SJSA1 (cell line): ENCODE data around the gene RNF7. TPM values are rescaled to one million over a fixed set of nuclear protein-coding genes. Genes with fewer than 3 reads are reported as not detected.
"Not testable (repeated sequence)": the region's sequence is repeated elsewhere in the genome, so short reads cannot be mapped to it uniquely, and the experiment has no call there.

Experiments used
- DNase-seq, 2 experiments: peaks; one replicate each; pipeline ENCODE4 v3.0.0-alpha.2; 2015 to 2020; ENCODE audit warnings: low spot score in 2 of 2, low read depth in 1 of 2
- H3K27ac ChIP-seq: fragments of 250-450 bp; sonication (Bioruptor Pico); 2 replicates; pipeline ENCODE4 v1.5.1; 2020; ENCODE audit warnings: mild to moderate bottlenecking, moderate library complexity
- H3K27me3 ChIP-seq: fragments of 250-450 bp; sonication (Bioruptor Pico); replicated peaks from 2 replicates; pipeline ENCODE4 v1.5.1; 2020; ENCODE audit warnings: mild to moderate bottlenecking, moderate library complexity
- H3K36me3 ChIP-seq: fragments of 250-450 bp; sonication (Bioruptor Pico); 2 replicates; pipeline ENCODE4 v1.5.1; 2020; ENCODE audit warnings: mild to moderate bottlenecking
- H3K4me1 ChIP-seq: fragments of 250-450 bp; sonication (Bioruptor Pico); replicated peaks from 2 replicates; pipeline ENCODE4 v1.6.1; 2021; ENCODE audit warnings: mild to moderate bottlenecking
- H3K4me3 ChIP-seq: fragments of 250-450 bp; sonication (Bioruptor Pico); 2 replicates; pipeline ENCODE4 v1.5.1; 2020; ENCODE audit warnings: mild to moderate bottlenecking
- H3K9me3 ChIP-seq: fragments of 250-450 bp; sonication (Bioruptor Pico); replicated peaks from 2 replicates; pipeline ENCODE4 v1.5.1; 2020; ENCODE audit warnings: mild to moderate bottlenecking
- total RNA-seq: library from RNA; depleted of rRNA; stranded (reverse); fragments of >200 nt; shearing (Covaris generic); gene quantifications from 2 replicates; pipeline ENCODE4 v1.2.3, GENCODE V29; 2014

The RNF7 gene
- total RNA-seq, 1 experiment from 2014 or later: 150 TPM

DNA sequence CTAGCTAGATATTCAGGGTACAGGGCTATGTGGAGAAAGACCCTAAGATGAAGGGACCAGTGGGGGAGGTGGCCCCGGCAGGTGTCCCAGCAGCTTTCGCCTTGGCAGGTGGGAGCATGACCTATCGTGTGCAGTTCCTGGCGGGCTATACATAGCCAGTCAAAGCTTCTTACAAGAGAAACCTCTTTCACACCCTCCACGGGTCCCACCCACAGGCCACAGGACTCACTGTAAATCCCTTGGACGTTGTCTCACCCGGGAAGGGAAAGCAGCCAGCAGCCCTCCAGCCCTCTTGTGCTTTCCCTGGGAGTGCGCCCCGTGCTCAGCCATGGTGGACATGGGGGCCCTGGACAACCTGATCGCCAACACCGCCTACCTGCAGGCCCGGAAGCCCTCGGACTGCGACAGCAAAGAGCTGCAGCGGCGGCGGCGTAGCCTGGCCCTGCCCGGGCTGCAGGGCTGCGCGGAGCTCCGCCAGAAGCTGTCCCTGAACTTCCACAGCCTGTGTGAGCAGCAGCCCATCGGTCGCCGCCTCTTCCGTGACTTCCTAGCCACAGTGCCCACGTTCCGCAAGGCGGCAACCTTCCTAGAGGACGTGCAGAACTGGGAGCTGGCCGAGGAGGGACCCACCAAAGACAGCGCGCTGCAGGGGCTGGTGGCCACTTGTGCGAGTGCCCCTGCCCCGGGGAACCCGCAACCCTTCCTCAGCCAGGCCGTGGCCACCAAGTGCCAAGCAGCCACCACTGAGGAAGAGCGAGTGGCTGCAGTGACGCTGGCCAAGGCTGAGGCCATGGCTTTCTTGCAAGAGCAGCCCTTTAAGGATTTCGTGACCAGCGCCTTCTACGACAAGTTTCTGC, 40.1 kb downstream of the RNF7 start:
- no peak for DNase-seq
- Histone ChIP-seq H3K36me3 (no peaks in the 10 kb centered on the region), H3K27me3 (no peaks in the 10 kb centered on the region), H3K4me1 (no peaks in the 10 kb centered on the region), H3K27ac (no peak overlapping the region), H3K4me3 (no peak overlapping the region), H3K9me3 (no peaks in the 10 kb centered on the region)

DNA sequence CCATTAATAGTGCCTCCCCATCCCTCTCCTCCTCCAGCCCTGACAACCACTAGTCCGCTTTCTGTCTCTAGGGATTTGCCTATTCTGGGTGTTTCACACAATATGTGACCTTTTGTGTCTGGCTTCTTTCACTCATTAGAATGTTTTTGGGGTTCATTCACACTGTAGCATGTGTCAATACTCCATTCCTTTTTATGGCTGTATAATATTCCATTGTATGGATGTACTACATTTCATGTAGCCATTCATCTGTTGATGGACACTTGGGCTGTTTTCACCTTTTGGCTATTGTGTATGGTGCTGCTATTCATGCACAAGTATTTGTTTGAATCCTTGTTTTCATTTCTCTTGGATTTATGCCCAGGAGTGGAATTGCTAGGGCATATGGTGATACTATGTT, 41.6 kb downstream of the RNF7 start:
- H3K4me3 ChIP-seq: no peak overlapping the region
- H3K9me3 ChIP-seq: no peaks in the 10 kb centered on the region
- DNase-seq: no peak
- H3K36me3 ChIP-seq: no peaks in the 10 kb centered on the region
- no peaks in the 10 kb centered on the region for H3K27me3 ChIP-seq
- H3K4me1 ChIP-seq: no peaks in the 10 kb centered on the region
- H3K27ac ChIP-seq: no peak overlapping the region

GRCh38 chr3:141782386-141782932, 44.4 kb downstream of the RNF7 start:
- no peaks in the 10 kb centered on the region for H3K9me3 ChIP-seq
- no peaks in the 10 kb centered on the region for H3K27me3 ChIP-seq
- DNase-seq: no peak
- no peak overlapping the region for H3K4me3 ChIP-seq
- H3K36me3 ChIP-seq: no peaks in the 10 kb centered on the region
- no peak overlapping the region for H3K27ac ChIP-seq
- H3K4me1 ChIP-seq: no peaks in the 10 kb centered on the region

DNA sequence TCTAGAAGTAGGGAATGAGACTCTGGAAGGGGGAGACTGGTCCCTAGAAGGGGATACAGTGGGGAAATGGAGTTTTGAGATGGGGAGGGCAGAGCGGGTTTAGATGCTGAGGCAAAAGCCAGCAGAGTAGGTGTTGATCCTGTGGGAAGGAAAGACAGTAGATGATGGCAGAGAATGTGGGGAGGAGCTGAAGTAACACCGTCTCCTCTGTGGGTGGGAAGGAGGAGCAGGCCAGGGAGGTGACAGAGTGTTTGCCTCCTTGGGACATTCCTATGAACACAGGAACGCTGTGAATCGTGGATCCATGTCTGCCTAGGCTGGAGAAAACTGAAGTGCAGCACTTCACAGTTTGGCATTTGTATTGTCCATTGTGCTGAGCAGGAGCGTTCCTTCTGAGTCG, 45.5 kb downstream of the RNF7 start:
- no peaks in the 10 kb centered on the region for H3K9me3 ChIP-seq
- H3K4me1 ChIP-seq: no peaks in the 10 kb centered on the region
- H3K36me3 ChIP-seq: no peaks in the 10 kb centered on the region
- H3K27ac ChIP-seq: no peak overlapping the region
- DNase-seq: no peak
- H3K27me3 ChIP-seq: no peaks in the 10 kb centered on the region
- no peak overlapping the region for H3K4me3 ChIP-seq

DNA sequence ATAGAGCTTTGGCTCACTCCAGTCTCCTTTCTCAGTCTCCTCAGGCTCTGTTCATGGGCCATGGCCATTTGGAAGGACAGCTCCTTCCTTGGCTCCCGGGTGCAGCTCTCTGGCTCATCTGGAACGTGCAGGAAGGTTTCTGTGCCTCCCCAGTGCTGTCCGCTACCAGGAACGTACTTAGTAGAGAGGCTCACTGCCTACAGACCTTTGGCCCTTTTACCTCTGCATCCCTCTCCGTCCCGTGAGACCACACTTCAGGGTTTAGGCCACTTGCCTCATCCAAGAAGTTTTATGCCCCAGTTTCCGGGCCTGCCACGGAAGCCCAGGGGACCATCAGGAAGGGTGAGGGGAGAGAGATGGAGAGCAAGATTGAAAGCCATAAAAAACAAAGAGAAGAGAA, 46.0 kb downstream of the RNF7 start:
- no peak overlapping the region for H3K27ac ChIP-seq
- H3K4me3 ChIP-seq: no peak overlapping the region
- no peaks in the 10 kb centered on the region for H3K27me3 ChIP-seq
- no peak for DNase-seq
- no peaks in the 10 kb centered on the region for H3K36me3 ChIP-seq
- H3K4me1 ChIP-seq: no peaks in the 10 kb centered on the region
- H3K9me3 ChIP-seq: no peaks in the 10 kb centered on the region

DNA sequence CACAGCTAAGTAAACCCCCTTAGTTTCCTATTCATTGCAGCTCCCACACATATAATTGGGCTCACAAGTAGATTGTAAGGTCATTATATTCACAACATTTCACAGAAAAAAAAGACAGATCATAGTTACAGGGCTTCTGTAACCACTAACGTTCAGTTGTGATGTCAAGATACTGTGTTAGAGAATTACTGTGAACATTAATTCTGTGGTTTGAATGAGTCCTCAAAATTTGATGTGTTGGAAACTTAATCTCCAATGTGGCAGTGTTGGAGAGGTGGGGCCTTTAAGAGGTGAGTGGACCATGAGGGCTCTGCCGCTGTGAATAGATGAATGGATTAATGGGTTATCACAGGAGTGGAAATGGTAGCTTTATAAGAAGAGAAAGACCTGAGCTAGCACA, 46.4 kb downstream of the RNF7 start:
- Histone ChIP-seq H3K9me3 (no peaks in the 10 kb centered on the region), H3K4me3 (no peak overlapping the region), H3K36me3 (no peaks in the 10 kb centered on the region), H3K27me3 (no peaks in the 10 kb centered on the region), H3K27ac (no peak overlapping the region), H3K4me1 (no peaks in the 10 kb centered on the region)
- no peak for DNase-seq

DNA sequence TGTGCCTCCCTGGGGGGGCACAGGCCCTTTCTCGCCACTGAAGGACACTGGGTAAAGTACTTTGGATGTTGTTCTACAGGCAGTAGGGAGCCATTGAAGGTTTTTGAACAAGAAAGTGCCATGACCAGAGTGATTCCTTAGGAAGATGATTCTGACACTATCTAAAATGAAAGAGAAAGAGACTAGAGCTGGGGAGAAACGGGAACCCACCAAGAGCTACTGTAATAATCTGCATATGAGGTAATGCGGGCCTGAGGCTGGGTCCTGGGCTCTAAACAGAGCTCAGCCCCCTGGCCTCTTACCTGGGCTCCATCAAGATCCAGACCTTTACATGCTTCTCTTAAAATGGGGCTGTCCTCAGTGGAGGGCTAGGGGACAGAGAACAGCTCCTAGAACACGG, 50.1 kb downstream of the RNF7 start:
- Histone ChIP-seq H3K27ac (no peak overlapping the region), H3K36me3 (no peaks in the 10 kb centered on the region), H3K4me3 (no peak overlapping the region), H3K9me3 (no peaks in the 10 kb centered on the region), H3K27me3 (no peaks in the 10 kb centered on the region), H3K4me1 (no peaks in the 10 kb centered on the region)
- DNase-seq: no peak

- H3K9me3 ChIP-seq, H3K4me1 ChIP-seq, H3K27me3 ChIP-seq, H3K4me3 ChIP-seq, H3K27ac ChIP-seq, DNase-seq, H3K36me3 ChIP-seq: not testable (repeated sequence)
Measured at GRCh38 chr3:141788750-141789149, 50.7 kb downstream of the RNF7 start.

DNA sequence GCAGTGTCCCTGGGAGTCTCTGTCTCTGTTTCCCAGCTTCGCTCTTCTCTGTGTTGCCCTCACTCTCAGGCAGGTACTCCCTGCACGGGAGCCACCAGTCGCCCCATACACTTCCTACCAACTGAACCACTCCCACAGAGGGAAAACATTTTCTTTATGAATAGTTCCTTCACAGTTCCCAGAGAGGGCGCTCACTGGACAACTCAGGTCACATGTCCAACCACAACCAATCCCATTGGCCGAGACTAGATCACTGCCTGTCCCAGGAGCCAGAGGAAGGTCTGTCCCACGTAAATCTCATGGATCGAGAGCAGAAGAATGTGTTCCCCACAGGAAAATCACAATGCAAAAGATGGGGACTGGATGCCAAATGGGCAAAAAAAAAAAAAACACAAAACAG, 51.2 kb downstream of the RNF7 start:
- H3K27ac ChIP-seq: no peak overlapping the region
- no peaks in the 10 kb centered on the region for H3K27me3 ChIP-seq
- no peak overlapping the region for H3K4me3 ChIP-seq
- H3K36me3 ChIP-seq: no peaks in the 10 kb centered on the region
- DNase-seq: no peak
- no peaks in the 10 kb centered on the region for H3K9me3 ChIP-seq
- no peaks in the 10 kb centered on the region for H3K4me1 ChIP-seq

DNA sequence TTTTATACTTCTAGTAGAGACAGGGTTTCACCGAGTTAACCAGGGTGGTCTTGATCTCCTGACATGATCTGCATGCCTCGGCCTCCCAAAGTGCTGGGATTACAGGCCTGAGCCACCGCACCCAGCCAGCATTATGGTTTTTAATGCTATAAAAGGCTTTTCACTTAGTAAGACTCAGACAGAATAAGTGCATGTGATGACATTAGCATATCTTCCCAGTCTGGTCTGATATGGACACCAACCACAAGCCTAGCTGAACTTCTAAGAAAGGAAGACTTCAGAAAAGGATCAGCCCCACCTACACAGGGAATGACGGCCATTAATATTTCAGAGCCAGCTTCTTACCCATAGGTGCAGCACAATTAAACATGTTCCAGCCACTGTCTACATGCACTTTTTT, 52.1 kb downstream of the RNF7 start:
- H3K27ac ChIP-seq: no peak overlapping the region
- H3K27me3 ChIP-seq: no peaks in the 10 kb centered on the region
- H3K36me3 ChIP-seq: no peaks in the 10 kb centered on the region
- H3K4me1 ChIP-seq: no peaks in the 10 kb centered on the region
- DNase-seq: no peak
- H3K9me3 ChIP-seq: no peaks in the 10 kb centered on the region
- H3K4me3 ChIP-seq: no peak overlapping the region

DNA sequence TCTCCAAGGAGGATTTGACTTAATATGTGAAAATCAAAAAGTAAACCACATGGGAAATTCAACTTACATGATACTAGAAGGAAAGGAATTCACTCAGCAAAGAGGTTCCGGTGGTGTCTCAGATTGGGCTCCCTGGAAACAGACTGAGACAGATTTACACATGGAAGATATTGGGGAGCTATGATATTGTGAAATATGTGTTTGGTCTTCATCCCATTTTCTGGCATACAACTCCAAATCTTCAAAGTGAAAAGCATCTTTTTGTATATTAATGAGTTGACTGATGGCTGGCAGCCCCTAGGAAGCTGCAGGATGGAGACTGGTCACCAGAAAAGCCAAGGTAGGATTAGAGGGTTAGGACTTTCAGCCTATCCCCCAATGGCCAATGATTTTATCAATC, 54.4 kb downstream of the RNF7 start:
- no peak for DNase-seq
- H3K36me3 ChIP-seq: no peaks in the 10 kb centered on the region
- no peaks in the 10 kb centered on the region for H3K9me3 ChIP-seq
- H3K27ac ChIP-seq: no peak overlapping the region
- H3K4me1 ChIP-seq: peaks cover 7% of the 10 kb centered on the region; the same call in 1 of the 2 replicates
- no peak overlapping the region for H3K4me3 ChIP-seq
- no peaks in the 10 kb centered on the region for H3K27me3 ChIP-seq

GRCh38 chr3:141793476-141794260, 55.6 kb downstream of the RNF7 start:
- Histone ChIP-seq H3K4me1 (peaks cover 7% of the 10 kb centered on the region; the same call in 1 of the 2 replicates), H3K27ac (no peak overlapping the region), H3K4me3 (no peak overlapping the region), H3K9me3 (no peaks in the 10 kb centered on the region), H3K36me3 (no peaks in the 10 kb centered on the region), H3K27me3 (no peaks in the 10 kb centered on the region)
- DNase-seq: no peak

DNA sequence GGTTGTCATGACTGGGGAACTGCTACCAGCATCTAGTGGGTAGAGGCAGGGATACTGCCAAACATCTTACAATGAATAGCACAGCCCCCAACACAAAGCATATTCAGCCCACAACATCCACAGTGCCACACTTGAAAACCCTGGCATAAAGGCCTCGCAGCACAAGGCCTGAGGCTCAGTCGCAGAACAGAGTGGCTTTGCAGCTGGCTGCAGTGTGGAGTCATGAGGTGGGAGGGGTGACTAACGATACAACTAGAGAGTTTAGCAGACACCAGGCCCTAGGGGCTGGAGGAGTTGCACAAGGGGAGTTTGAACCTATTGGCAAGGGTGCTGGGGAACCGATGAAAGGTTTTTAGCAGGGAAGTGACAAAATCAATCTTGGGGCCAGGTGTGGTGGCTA, 57.2 kb downstream of the RNF7 start:
- H3K9me3 ChIP-seq: no peaks in the 10 kb centered on the region
- no peak for DNase-seq
- H3K27me3 ChIP-seq: no peaks in the 10 kb centered on the region
- H3K27ac ChIP-seq: no peak overlapping the region
- H3K4me1 ChIP-seq: peaks cover 7% of the 10 kb centered on the region; the same call in 1 of the 2 replicates
- H3K36me3 ChIP-seq: no peaks in the 10 kb centered on the region
- H3K4me3 ChIP-seq: no peak overlapping the region

DNA sequence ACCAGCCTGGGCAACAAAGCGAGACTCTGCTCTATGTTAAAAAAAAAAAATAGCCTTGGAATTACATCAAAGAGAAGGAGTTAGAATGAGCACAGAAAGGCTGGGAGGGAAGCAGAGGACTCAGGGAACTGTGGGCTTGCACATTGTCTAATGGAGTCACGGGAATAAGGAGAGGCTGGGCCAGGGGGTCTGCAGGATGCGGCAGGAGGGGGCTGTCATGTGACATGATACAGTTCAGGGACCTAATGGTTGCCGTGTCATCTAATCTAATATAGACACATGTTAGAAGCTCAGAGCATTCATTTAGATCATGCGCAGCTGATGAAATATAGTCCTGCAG, 57.6 kb downstream of the RNF7 start:
- Histone ChIP-seq H3K27me3 (no peaks in the 10 kb centered on the region), H3K4me1 (peaks cover 7% of the 10 kb centered on the region; the same call in 1 of the 2 replicates), H3K9me3 (no peaks in the 10 kb centered on the region), H3K27ac (no peak overlapping the region), H3K4me3 (no peak overlapping the region), H3K36me3 (no peaks in the 10 kb centered on the region)
- DNase-seq: no peak
